Forelimb muscle (tissue), 1 donor: Measurements from ENCODE around the gene CRYBG2. TPM values are rescaled to one million over a fixed set of nuclear protein-coding genes. Genes with fewer than 3 reads are reported as not detected.
"Not testable (repeated sequence)": the region's sequence is repeated elsewhere in the genome, so short reads cannot be mapped to it uniquely, and the experiment has no call there.

Source experiments
- DNase-seq: peaks from one replicate; pipeline ENCODE4 v3.0.0-alpha.2; 2013; ENCODE audit warnings: low read depth
- polyA plus RNA-seq: library from polyadenylated mRNA; unstranded; fragments of 120-200 nt; gene quantifications from one replicate; pipeline ENCODE4 v1.2.1, GENCODE V29; 2013; ENCODE audit not compliant: insufficient read length

CRYBG2 gene
- polyA plus RNA-seq, 1 donor: not detected

DNA sequence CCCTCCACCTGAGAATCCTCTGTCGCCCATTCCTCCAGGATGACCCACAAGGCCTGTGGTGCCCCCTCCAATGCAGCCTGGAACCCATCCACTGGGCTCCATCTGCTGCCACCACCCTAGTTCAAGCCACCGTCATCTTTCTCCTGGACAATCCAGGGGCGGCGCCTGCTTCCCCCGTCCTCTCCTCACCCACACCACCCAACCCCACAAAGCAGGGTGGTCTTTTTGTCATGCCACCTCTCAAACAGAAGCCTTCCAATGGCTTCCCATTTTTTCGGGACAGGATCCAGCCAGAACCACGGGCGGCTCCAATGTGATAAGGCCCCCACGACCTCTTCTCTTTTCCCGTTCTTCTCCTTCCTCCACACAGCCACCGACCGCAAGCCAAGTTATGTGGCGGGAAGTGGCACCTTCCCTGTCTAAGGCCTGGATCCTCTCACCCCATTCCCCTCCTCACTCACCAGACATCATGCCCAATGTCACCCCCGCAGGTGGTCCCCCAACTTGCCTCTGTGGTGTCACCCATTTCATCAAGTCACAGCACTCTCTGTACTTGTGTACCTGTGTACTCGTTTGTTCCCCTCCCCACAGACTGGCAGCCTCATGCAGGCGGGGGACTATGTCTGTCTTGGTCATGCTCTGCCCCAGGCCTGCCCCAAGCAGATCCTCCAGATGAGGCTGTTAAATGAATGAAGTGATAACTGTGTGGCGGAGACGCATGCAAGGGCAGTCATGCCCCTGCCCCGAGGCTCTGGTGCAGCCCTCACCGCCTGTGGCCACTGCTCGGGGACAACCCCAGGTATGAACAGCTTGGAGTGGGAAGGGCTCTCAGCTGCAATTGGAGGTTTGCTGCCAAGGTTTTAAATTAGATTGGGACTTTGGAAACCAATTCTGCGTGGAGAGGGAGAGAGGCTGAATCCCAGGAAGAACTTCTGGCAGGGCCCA is 58.5 kb downstream of the CRYBG2 start:
- DNase-seq: no peak

DNA sequence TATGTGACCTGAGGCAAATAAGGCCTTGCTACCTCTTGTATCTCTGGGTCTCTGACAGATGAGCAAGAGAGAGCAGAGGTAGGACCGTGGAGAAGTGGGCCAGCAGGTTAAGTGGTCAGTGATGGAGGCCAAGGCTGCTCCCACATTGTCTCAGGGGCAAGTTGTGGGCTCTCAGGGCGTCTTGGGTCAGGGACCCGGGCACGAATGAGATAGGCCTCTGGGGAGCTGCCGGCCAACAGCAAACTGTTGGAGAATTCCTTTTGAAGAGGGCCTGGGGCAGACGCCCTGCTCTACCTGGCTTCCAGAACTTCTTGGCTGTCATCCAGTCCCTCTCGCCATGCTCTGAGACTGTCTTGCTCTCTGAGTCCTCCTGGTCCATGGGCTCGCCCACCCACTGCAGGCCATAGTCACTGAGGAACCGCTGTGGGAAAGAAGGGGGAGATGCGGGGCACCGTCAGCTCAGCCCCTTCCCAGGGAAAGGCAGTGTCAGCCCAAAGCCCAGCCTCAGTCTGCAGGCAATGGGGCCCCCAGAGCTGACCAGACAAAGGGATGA is 59.9 kb downstream of the CRYBG2 start:
- no peak for DNase-seq

GRCh38 chr1:26292735-26293134 is 61.2 kb downstream of the CRYBG2 start:
- DNase-seq: not testable (repeated sequence)

DNA sequence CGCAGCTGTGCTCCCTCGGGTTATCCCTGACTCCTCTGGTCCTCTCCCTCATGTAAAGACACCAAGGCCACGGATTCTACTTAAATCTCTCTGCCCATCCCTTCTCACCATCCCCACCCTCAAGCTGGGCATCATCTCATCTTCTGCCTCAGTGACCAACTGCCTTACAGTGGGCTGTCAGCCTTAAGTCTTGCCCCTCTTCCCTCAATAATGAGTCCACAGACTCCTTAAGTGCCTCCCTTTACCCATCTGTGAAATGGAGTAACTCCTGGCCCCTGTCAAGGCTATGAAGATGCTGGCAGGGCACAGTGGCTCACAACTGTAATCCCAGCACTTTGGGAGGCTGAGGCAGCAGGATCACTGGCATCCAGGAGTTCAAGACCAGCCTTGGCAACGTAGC is 62.0 kb downstream of the CRYBG2 start:
- DNase-seq: no peak

- DNase-seq: no peak
Measured at GRCh38 chr1:26291433-26291832, 62.5 kb downstream of the CRYBG2 start.

GRCh38 chr1:26290882-26291261 is 63.1 kb downstream of the CRYBG2 start:
- DNase-seq: no peak

DNA sequence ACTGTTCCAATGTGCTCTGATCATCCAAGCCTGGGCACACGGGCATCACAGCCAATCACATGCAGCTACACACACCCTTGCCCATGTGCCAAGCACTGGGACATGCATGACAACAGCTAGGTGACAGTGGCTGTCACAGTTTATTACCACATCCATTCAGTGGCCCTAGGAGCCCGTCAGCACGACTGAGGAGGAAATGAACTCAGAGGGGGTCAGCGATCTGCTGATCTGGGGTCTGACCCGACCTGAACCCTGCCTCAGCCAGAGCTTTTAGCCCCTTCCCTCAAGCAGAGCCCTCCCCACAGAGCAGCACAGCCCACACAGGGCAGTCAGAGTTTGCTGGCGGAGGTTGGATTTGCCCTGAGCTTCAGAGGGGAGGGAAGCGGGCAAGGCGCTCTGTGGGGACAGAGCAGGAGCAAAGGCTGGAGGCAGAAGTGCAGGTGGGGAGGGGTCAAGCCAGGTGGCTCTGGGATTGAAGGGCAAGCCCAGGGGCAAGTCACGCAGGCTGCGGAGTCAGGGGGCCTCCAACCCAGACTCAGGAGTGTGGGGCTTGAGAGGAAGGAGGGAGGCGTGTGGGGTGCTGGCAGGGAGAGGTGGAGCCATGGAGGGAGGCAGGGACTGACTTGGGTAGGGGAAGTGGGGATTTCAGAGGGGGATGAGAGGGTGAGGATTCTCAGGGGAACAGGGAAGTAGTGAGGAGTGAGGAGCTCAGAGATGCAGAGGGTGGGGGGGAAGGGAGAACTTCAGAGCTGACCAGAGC is 63.6 kb downstream of the CRYBG2 start:
- DNase-seq: no peak

GRCh38 chr1:26289158-26290059 is 64.5 kb downstream of the CRYBG2 start:
- no peak for DNase-seq

DNA sequence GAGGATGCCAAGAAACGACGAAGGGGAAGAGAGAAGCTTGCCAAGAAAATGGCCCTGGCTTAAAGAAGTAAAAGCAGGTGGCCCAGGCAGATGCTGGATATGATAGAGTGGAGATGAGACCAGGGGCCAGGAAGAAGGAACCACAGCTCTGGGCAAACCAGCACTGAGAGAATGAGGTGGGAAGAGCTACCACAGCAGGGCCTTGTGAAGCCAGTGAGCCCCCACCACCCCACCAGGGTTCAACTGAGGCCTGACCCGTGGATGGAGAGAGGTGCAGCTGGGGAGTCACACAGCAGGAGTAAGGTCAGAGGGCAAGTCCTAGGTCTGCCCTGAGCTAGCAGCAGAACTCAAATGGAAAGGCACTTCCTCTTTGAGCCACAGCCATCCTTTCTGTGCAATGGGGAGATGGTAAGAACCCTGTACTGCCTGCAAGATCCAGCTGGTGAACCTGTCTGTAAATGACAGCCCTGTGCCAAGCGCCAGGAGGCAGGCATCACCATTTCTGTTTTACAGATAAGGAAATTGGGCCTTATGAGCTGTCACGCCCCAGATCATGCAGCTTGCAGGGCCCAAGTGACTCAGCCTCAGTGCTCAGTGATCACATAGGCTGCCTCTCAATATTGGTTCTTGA is 65.5 kb downstream of the CRYBG2 start:
- no peak for DNase-seq

DNA sequence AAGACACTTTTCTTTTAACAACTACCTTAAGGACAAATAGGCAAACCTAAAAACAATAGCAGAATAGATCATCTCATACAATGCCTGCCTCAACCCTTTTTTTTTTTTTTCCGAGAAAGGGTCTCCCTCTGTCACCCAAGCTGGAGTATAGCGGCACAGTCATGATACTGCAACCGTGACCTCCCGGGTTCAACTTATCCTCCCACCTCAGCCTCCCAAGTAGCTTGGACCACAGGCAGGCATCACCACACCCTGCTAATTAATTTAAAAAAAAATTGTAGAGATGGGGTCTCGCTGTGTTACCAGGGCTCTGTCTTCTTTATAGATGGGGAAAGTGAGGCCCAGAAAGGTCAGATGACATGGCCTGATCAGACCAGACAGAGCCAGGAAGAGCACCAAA is 66.1 kb downstream of the CRYBG2 start:
- DNase-seq: no peak

GRCh38 chr1:26287033-26287711 is 66.8 kb downstream of the CRYBG2 start:
- DNase-seq: no peak

DNA sequence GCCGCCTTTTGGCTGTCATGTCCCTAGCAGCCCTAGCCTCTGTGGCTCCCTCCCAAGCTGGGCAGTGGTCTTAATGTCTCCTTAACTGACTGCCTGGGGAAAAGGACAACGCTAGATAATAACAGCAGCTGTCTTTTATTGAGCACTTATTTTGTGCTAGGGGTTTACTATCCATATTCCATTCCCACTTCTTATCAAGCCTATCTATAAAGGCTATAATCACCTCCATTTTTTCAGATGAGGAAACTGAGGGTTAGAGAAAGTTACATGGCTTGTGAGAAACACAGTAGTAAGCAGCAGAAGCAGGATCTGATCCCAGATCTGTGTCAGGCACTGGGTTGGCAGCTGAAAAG is 67.9 kb downstream of the CRYBG2 start:
- no peak for DNase-seq

GRCh38 chr1:26285366-26286063 is 68.4 kb downstream of the CRYBG2 start:
- DNase-seq: no peak

GRCh38 chr1:26284597-26285347 is 69.2 kb downstream of the CRYBG2 start:
- DNase-seq: no peak

DNA sequence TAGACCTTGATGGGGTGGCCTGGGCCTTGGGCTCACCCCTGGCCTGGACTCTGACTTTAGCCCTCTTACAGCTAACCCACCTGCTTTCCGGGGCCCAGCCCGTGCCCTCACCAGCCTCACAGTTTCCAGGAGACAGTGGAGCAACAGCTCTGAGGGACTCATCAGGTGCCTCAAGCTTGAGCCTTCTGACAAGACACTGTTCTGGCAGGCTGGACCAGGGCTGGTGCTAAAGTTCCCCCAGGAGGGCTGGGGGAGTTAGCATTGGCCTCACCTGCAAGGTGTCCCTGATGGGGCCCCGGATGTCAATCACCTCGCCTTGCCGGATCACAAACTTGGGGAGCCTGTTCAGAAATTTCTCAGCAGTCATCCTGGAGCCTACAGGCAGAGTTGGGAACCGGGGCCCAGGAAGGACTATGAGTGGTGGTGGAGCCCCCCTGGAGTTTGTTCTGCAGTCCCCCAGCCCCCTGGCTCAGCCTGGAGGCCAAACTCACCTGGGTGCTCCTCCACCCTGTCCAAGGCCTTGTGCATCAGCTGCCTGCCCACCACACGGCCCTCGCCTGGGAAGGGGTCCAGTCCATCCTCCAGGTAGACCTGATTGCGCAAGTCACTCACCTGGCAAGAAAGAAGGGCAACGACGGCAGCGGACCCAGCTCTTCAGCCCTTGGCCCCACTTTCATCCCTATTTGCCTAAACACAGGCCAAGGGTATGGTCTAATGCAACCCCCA is 69.9 kb downstream of the CRYBG2 start:
- DNase-seq: no peak

DNA sequence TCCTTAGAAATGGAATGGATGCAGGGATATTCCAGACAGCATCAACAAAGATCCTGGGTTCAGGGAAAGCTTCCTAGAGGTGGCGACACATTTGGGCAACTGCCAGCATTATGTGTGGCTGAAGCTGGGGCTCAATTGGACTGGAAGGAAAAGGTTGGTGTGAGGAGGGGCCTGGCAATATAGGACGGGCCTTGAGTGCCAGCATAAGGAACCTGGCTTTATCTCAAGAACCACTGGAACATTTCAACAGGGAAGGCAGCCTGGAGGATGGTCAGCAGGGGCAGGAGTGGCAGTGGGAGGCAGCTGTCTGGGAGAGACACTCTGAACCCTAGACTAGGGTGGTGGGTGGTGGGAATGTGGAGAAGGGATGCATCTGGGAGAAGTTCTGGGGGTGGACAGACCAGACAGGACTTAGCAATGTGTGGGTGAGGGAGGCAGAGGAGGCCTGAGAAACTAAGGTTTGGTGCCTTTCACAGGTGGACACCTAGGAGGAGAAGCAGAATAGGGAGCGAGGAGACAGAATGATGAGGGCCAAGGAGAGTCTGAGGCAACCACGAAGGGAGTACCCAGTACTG is 70.6 kb downstream of the CRYBG2 start:
- DNase-seq: no peak

GRCh38 chr1:26282401-26282918 is 71.5 kb downstream of the CRYBG2 start:
- DNase-seq: no peak

GRCh38 chr1:26281971-26282370 is 72.0 kb downstream of the CRYBG2 start:
- no peak for DNase-seq
